ENCODE data around the gene CCDC197.

- TF ChIP-seq EZH2phosphoT487 (IDR thresholded peaks at IDR 0.05; ENCODE audit: low read length), result no peak
- no peak for TF ChIP-seq CTCF (IDR thresholded peaks at IDR 0.05; ENCODE audit: low read length)
- no peak for TF ChIP-seq EZH2 (optimal IDR thresholded peaks at IDR 0.05; ENCODE audit: low read depth, low read length)
Observed at GRCh38 chr14:94051779-94052178, 54.7 kb downstream of the CCDC197 start.
